Glutamatergic neuron (in vitro differentiated cells): ENCODE measurements around the gene TRPV3. TPM values are rescaled to one million over a fixed set of nuclear protein-coding genes. Genes with fewer than 3 reads are reported as not detected.

Experiments
- DNase-seq: peaks from one replicate; pipeline ENCODE4 v3.0.0; 2022
- H3K27ac Mint-ChIP-seq: one replicate; pipeline ENCODE4 v1.8.0; 2020; ENCODE audit warnings: mild to moderate bottlenecking, mixed read lengths, inconsistent platforms; ENCODE audit not compliant: unreplicated experiment
- H3K27me3 Mint-ChIP-seq: one replicate; pipeline ENCODE4 v1.8.0; 2020; ENCODE audit warnings: mild to moderate bottlenecking, moderate library complexity, mixed read lengths, inconsistent platforms; ENCODE audit not compliant: unreplicated experiment
- H3K36me3 Mint-ChIP-seq: one replicate; pipeline ENCODE4 v1.8.0; 2020; ENCODE audit warnings: mild to moderate bottlenecking, mixed read lengths, inconsistent platforms; ENCODE audit not compliant: unreplicated experiment
- H3K4me1 Mint-ChIP-seq: one replicate; pipeline ENCODE4 v1.8.0; 2020; ENCODE audit warnings: mild to moderate bottlenecking, low read depth, mixed read lengths, inconsistent platforms; ENCODE audit not compliant: unreplicated experiment
- H3K4me3 Mint-ChIP-seq: one replicate; pipeline ENCODE4 v1.8.0; 2020; ENCODE audit warnings: mild to moderate bottlenecking, mixed read lengths, inconsistent platforms; ENCODE audit not compliant: unreplicated experiment
- H3K9me3 Mint-ChIP-seq: one replicate; pipeline ENCODE4 v1.8.0; 2020; ENCODE audit warnings: mild to moderate bottlenecking, moderate library complexity, mixed read lengths, inconsistent platforms; ENCODE audit not compliant: unreplicated experiment
- CTCF ChIP-seq: fragments of 200-600 bp; sonication (generic); IDR thresholded peaks from one replicate; pipeline ENCODE4 v1.5.0; 2021; ENCODE audit not compliant: partially characterized antibody, unreplicated experiment
- total RNA-seq: library from RNA; stranded (reverse); fragmentation: NEBNext Ultra II Directional; extraction: Animal tissue kit (Norgen Biotek cat#: 25700); gene quantifications from one replicate; pipeline ENCODE4 v1.2.1, GENCODE V29; 2021; ENCODE audit not compliant: unreplicated experiment

TRPV3 gene
- total RNA-seq, 1 donor from 2014 or later: 0.74 TPM

DNA sequence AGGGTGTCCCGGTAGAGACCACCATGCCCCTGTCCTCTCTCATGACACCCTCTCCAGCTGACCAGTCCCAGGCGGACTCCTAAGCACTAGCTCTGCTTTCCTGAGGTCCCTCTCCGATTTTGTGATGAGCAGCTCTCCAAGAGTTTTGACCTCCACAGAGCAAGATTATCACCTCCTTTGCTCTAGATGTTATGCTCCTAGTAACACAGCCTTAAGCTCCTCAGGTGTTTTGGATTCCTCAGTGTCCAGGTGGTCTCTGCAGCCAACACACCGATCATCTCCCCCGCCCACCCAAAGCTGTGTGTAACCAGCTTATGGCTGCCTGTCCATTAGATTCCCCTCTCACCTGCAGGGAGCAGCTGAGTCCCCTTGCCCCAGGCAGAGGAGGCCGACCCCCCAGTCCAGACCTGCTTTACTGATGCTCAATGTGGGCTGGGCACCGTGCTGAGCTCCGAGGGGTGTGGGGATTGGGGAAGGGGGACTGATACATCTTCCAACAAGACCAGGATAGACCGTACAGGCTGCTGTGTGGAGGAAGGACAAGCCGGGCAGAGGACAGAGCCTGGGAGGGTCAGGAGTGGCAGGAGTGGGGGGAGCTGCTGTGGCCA, 2.3 kb downstream of the TRPV3 start:
- H3K9me3 Mint-ChIP-seq: peaks cover 7% of the 10 kb centered on the region
- H3K4me1 Mint-ChIP-seq: peaks cover 5% of the 10 kb centered on the region
- no peak overlapping the region for H3K4me3 Mint-ChIP-seq
- peaks cover 8% of the 10 kb centered on the region for H3K27me3 Mint-ChIP-seq
- H3K36me3 Mint-ChIP-seq: no peaks in the 10 kb centered on the region
- no peak for DNase-seq
- H3K27ac Mint-ChIP-seq: no peak overlapping the region
- no peak for TF ChIP-seq CTCF

GRCh38 chr17:3554440-3554839, 3.2 kb downstream of the TRPV3 start:
- no peak for TF ChIP-seq CTCF
- DNase-seq: no peak
- Mint-ChIP-seq H3K4me3 (no peak overlapping the region), H3K36me3 (peaks cover 6% of the 10 kb centered on the region), H3K9me3 (peaks cover 11% of the 10 kb centered on the region), H3K4me1 (peaks cover 5% of the 10 kb centered on the region), H3K27ac (no peak overlapping the region), H3K27me3 (peaks cover 8% of the 10 kb centered on the region)

- peaks cover 8% of the 10 kb centered on the region for H3K36me3 Mint-ChIP-seq
- no peak overlapping the region for H3K27ac Mint-ChIP-seq
- H3K4me3 Mint-ChIP-seq: no peak overlapping the region
- no peak for TF ChIP-seq CTCF
- H3K27me3 Mint-ChIP-seq: peaks cover 6% of the 10 kb centered on the region
- peaks cover 13% of the 10 kb centered on the region for H3K9me3 Mint-ChIP-seq
- peaks cover 5% of the 10 kb centered on the region for H3K4me1 Mint-ChIP-seq
- no peak for DNase-seq
Observed at GRCh38 chr17:3553419-3554401, 3.9 kb downstream of the TRPV3 start.

- DNase-seq: no peak
- H3K27ac Mint-ChIP-seq: no peak overlapping the region
- peaks cover 6% of the 10 kb centered on the region for H3K27me3 Mint-ChIP-seq
- no peaks in the 10 kb centered on the region for H3K4me1 Mint-ChIP-seq
- peaks cover 8% of the 10 kb centered on the region for H3K36me3 Mint-ChIP-seq
- no peak for TF ChIP-seq CTCF
- H3K4me3 Mint-ChIP-seq: no peak overlapping the region
- H3K9me3 Mint-ChIP-seq: peaks cover 11% of the 10 kb centered on the region
Observed at GRCh38 chr17:3552916-3553315, 4.7 kb downstream of the TRPV3 start.

GRCh38 chr17:3551189-3551588, 6.4 kb downstream of the TRPV3 start:
- no peak overlapping the region for H3K4me3 Mint-ChIP-seq
- H3K27ac Mint-ChIP-seq: no peak overlapping the region
- no peak for DNase-seq

More at GRCh38 chr17:3551189-3551588, 6.4 kb downstream of the TRPV3 start:
- peaks cover 11% of the 10 kb centered on the region for H3K9me3 Mint-ChIP-seq
- H3K4me1 Mint-ChIP-seq: no peaks in the 10 kb centered on the region
- H3K27me3 Mint-ChIP-seq: peaks cover 6% of the 10 kb centered on the region
- TF ChIP-seq CTCF: no peak
- peaks cover 8% of the 10 kb centered on the region for H3K36me3 Mint-ChIP-seq
